ENCODE measurements around the gene HS3ST3A1.
A peak's percentile ranks its signal among the peaks of the same experiment; 100 is the strongest.

The HS3ST3A1 gene

GRCh38 chr17:13638855-13639458, 37.2 kb upstream of the HS3ST3A1 start:
- TF ChIP-seq Cebpa-rat (IDR thresholded peaks at IDR 0.05) = no peak
- peak overlapping the region in 3 of 11 experiments; percentile 44 to 58 (median 53); a peak in 4 of 22 replicates for H3K9ac ChIP-seq
- H3K4me2 ChIP-seq = peak overlapping the region in 4 of 11 experiments; percentile 31 to 91 (median 72); a peak in 7 of 22 replicates
- no peak overlapping the region for H3K4me3 ChIP-seq
- no peaks in the 10 kb centered on the region for H4K20me1 ChIP-seq
- peaks cover 0 to 5% (median 0%) of the 10 kb centered on the region in 11 experiments; a peak in 1 of 22 replicates for H3K9me3 ChIP-seq (replicated peaks in 1 of 11)
- no peaks in the 10 kb centered on the region for H3K27me3 ChIP-seq
- peaks cover 0 to 61% (median 2%) of the 10 kb centered on the region in 10 experiments; a peak in 8 of 20 replicates for H3K4me1 ChIP-seq
- H3K36me3 ChIP-seq = no peaks in the 10 kb centered on the region
- H3K27ac ChIP-seq = peak overlapping the region in 4 of 11 experiments; percentile 42 to 87 (median 78); a peak in 7 of 22 replicates

- H3K27ac ChIP-seq = peak overlapping the region in 4 of 11 experiments; percentile 13 to 89 (median 71); a peak in 8 of 22 replicates
- H3K4me2 ChIP-seq = peak overlapping the region in 3 of 11 experiments; percentile 25 to 43 (median 30); a peak in 4 of 22 replicates
- no peak for TF ChIP-seq Cebpa-rat (IDR thresholded peaks at IDR 0.05)
- H3K4me3 ChIP-seq = no peak overlapping the region
- no peaks in the 10 kb centered on the region for H3K27me3 ChIP-seq
- no peaks in the 10 kb centered on the region for H4K20me1 ChIP-seq
- no peaks in the 10 kb centered on the region for H3K36me3 ChIP-seq
- H3K9ac ChIP-seq = 0 out of 22 replicates have a peak overlapping the region, but pooled peaks of 1 of the 11 experiments have one; percentile 19
- H3K4me1 ChIP-seq = peaks cover 0 to 81% (median 2%) of the 10 kb centered on the region in 10 experiments; a peak in 8 of 20 replicates
- peaks cover 0 to 5% (median 0%) of the 10 kb centered on the region in 11 experiments; a peak in 1 of 22 replicates for H3K9me3 ChIP-seq (replicated peaks in 1 of 11)
Observed at GRCh38 chr17:13636951-13637350, 35.2 kb upstream of the HS3ST3A1 start.

GRCh38 chr17:13635951-13636350, 34.2 kb upstream of the HS3ST3A1 start:
- H3K4me3 ChIP-seq = no peak overlapping the region
- H3K36me3 ChIP-seq = no peaks in the 10 kb centered on the region
- H3K9me3 ChIP-seq (replicated peaks in 1 of 11) = peaks cover 0 to 5% (median 0%) of the 10 kb centered on the region in 11 experiments; a peak in 1 of 22 replicates
- H3K4me1 ChIP-seq = peaks cover 0 to 88% (median 2%) of the 10 kb centered on the region in 10 experiments; a peak in 8 of 20 replicates
- H3K27me3 ChIP-seq = no peaks in the 10 kb centered on the region
- H3K27ac ChIP-seq = peak overlapping the region in 4 of 11 experiments; percentile 65 to 89 (median 84); a peak in 7 of 22 replicates
- H3K9ac ChIP-seq = peak overlapping the region in 3 of 11 experiments; percentile 49 to 75 (median 71); a peak in 5 of 22 replicates
- peak in 3 of 11 experiments; percentile 22 to 90 (median 71); a peak in 4 of 22 replicates for TF ChIP-seq Cebpa-rat (IDR thresholded peaks at IDR 0.05)
- H3K4me2 ChIP-seq = peak overlapping the region in 3 of 11 experiments; percentile 23 to 77 (median 62); a peak in 5 of 22 replicates
- H4K20me1 ChIP-seq = no peaks in the 10 kb centered on the region

GRCh38 chr17:13634021-13634420, 32.3 kb upstream of the HS3ST3A1 start:
- H3K9me3 ChIP-seq (replicated peaks in 1 of 11) = peaks cover 0 to 5% (median 0%) of the 10 kb centered on the region in 11 experiments; a peak in 1 of 22 replicates
- no peak for TF ChIP-seq Cebpa-rat (IDR thresholded peaks at IDR 0.05)
- peak overlapping the region in 1 of 11 experiments; percentile 68; a peak in 1 of 22 replicates for H3K4me2 ChIP-seq
- no peak overlapping the region for H3K4me3 ChIP-seq
- no peak overlapping the region for H3K9ac ChIP-seq
- 0 out of 22 replicates have a peak overlapping the region, but pooled peaks of 2 of the 11 experiments have one; percentile 86 to 89 for H3K27ac ChIP-seq
- peaks cover 0 to 69% (median under 1%) of the 10 kb centered on the region in 10 experiments; a peak in 8 of 20 replicates for H3K4me1 ChIP-seq
- H3K36me3 ChIP-seq = no peaks in the 10 kb centered on the region
- H4K20me1 ChIP-seq = no peaks in the 10 kb centered on the region
- H3K27me3 ChIP-seq = no peaks in the 10 kb centered on the region

GRCh38 chr17:13631529-13631928, 29.8 kb upstream of the HS3ST3A1 start:
- H3K4me1 ChIP-seq = peaks cover 0 to 50% (median 0%) of the 10 kb centered on the region in 10 experiments; a peak in 7 of 20 replicates

GRCh38 chr17:13626703-13627102, 25.0 kb upstream of the HS3ST3A1 start:
- Histone ChIP-seq H3K4me1 (peaks cover 0 to 6% (median 0%) of the 10 kb centered on the region in 10 experiments; a peak in 5 of 20 replicates), H3K27me3 (no peaks in the 10 kb centered on the region), H3K4me3 (no peak overlapping the region), H3K36me3 (no peaks in the 10 kb centered on the region), H3K9ac (no peak overlapping the region), H3K4me2 (0 out of 22 replicates have a peak overlapping the region, but pooled peaks of 1 of the 11 experiments have one; percentile 2), H3K27ac (no peak overlapping the region), H3K9me3 (replicated peaks in 1 of 11) (peaks cover 0 to 9% (median 0%) of the 10 kb centered on the region in 11 experiments; a peak in 2 of 22 replicates), H4K20me1 (no peaks in the 10 kb centered on the region)
- no peak for TF ChIP-seq Cebpa-rat (IDR thresholded peaks at IDR 0.05)

More at GRCh38 chr17:13631529-13631928, 29.8 kb upstream of the HS3ST3A1 start:
- Histone ChIP-seq H4K20me1 (no peaks in the 10 kb centered on the region), H3K27ac (no peak overlapping the region), H3K27me3 (no peaks in the 10 kb centered on the region), H3K9me3 (replicated peaks in 1 of 11) (peaks cover 0 to 5% (median 0%) of the 10 kb centered on the region in 11 experiments; a peak in 1 of 22 replicates), H3K36me3 (no peaks in the 10 kb centered on the region), H3K4me2 (peak overlapping the region in 2 of 11 experiments; percentile 57 to 68; a peak in 3 of 22 replicates), H3K4me3 (no peak overlapping the region), H3K9ac (no peak overlapping the region)
- no peak for TF ChIP-seq Cebpa-rat (IDR thresholded peaks at IDR 0.05)

GRCh38 chr17:13619462-13619861, 17.7 kb upstream of the HS3ST3A1 start:
- no peak overlapping the region for H3K4me3 ChIP-seq
- H3K4me2 ChIP-seq = no peak overlapping the region
- H4K20me1 ChIP-seq = no peaks in the 10 kb centered on the region
- no peak overlapping the region for H3K9ac ChIP-seq
- H3K27ac ChIP-seq = no peak overlapping the region
- no peaks in the 10 kb centered on the region for H3K36me3 ChIP-seq
- H3K27me3 ChIP-seq = no peaks in the 10 kb centered on the region
- no peaks in the 10 kb centered on the region for H3K4me1 ChIP-seq
- no peak for TF ChIP-seq Cebpa-rat (IDR thresholded peaks at IDR 0.05)
- H3K9me3 ChIP-seq (replicated peaks in 1 of 11) = peaks cover 0 to 23% (median 6%) of the 10 kb centered on the region in 11 experiments; a peak in 17 of 22 replicates

- Histone ChIP-seq H3K9ac (no peak overlapping the region), H3K4me1 (no peaks in the 10 kb centered on the region), H3K36me3 (no peaks in the 10 kb centered on the region), H3K27ac (no peak overlapping the region), H4K20me1 (no peaks in the 10 kb centered on the region), H3K27me3 (no peaks in the 10 kb centered on the region), H3K4me3 (no peak overlapping the region), H3K4me2 (no peak overlapping the region), H3K9me3 (replicated peaks in 1 of 11) (peaks cover 5 to 26% (median 17%) of the 10 kb centered on the region in 11 experiments; a peak in 18 of 22 replicates)
- peak in 5 of 11 experiments; percentile 18 to 73 (median 43); a peak in 5 of 22 replicates for TF ChIP-seq Cebpa-rat (IDR thresholded peaks at IDR 0.05)
Observed at GRCh38 chr17:13616031-13616430, 14.3 kb upstream of the HS3ST3A1 start.

- H3K4me2 ChIP-seq = no peak overlapping the region
- H3K4me3 ChIP-seq = no peak overlapping the region
- no peaks in the 10 kb centered on the region for H3K4me1 ChIP-seq
- no peak overlapping the region for H3K27ac ChIP-seq
- H3K27me3 ChIP-seq = no peaks in the 10 kb centered on the region
- no peak overlapping the region for H3K9ac ChIP-seq
- TF ChIP-seq Cebpa-rat (IDR thresholded peaks at IDR 0.05) = no peak
- H3K9me3 ChIP-seq (replicated peaks in 1 of 11) = peaks cover 5 to 17% (median 15%) of the 10 kb centered on the region in 11 experiments; a peak in 18 of 22 replicates
- H4K20me1 ChIP-seq = no peaks in the 10 kb centered on the region
- H3K36me3 ChIP-seq = no peaks in the 10 kb centered on the region
Observed at GRCh38 chr17:13609941-13610340, 8.2 kb upstream of the HS3ST3A1 start.

Measured in BLaER1 treated with 17β-estradiol and CSF1 and Interleukin-3, amounts not matched to agents 10 nM and 100 nM (cell line).